ENCODE results near the gene RAI1. TPM values are rescaled to one million over a fixed set of nuclear protein-coding genes. Genes with fewer than 3 reads are reported as not detected.

Gene RAI1
- total RNA-seq, 4 donors from 2014 or later: 12.8 to 51.2 (median 47.6) TPM

DNA sequence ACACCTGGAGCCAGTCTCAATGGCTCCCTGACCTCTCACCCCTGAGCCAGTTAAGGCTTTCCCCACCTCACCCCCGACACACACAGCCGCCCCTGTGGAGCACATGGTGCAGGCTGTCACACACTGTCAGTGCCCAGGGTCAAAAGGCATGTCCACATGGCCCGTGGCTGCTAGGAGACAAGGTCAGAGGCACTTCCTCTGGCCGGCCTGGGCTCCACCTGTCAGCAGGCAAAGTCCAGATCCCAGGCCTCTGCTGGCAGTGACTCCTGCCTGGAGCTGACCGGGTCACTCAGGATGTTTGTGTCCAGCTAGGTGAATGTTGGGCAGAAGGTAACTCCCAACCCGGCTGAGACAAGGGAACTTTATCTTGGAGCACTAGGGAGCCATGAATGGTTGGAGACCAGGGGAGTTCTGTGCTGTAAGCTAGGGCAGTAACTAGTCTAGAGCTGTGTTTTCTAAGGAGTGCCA, 149.5 kb downstream of the RAI1 start:
- DNase-seq: peak in 2 of 3 donors; percentile 82 to 87
- H3K9me3 ChIP-seq: no peaks in the 10 kb centered on the region
- no peaks in the 10 kb centered on the region for H3K27me3 ChIP-seq
- H3K4me3 ChIP-seq: peak overlapping the region in 1 of 4 donors; percentile 19
- TF ChIP-seq, protein P1, sequence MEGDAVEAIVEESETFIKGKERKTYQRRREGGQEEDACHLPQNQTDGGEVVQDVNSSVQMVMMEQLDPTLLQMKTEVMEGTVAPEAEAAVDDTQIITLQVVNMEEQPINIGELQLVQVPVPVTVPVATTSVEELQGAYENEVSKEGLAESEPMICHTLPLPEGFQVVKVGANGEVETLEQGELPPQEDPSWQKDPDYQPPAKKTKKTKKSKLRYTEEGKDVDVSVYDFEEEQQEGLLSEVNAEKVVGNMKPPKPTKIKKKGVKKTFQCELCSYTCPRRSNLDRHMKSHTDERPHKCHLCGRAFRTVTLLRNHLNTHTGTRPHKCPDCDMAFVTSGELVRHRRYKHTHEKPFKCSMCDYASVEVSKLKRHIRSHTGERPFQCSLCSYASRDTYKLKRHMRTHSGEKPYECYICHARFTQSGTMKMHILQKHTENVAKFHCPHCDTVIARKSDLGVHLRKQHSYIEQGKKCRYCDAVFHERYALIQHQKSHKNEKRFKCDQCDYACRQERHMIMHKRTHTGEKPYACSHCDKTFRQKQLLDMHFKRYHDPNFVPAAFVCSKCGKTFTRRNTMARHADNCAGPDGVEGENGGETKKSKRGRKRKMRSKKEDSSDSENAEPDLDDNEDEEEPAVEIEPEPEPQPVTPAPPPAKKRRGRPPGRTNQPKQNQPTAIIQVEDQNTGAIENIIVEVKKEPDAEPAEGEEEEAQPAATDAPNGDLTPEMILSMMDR (IDR thresholded peaks at IDR 0.05): no peak
- peak in 1 of 2 donors; percentile 63 for TF ChIP-seq POLR2A (IDR thresholded peaks at IDR 0.05)
- peak overlapping the region in 3 of 4 donors; percentile 2 to 87 (median 32) for H3K27ac ChIP-seq
- H3K36me3 ChIP-seq: peaks cover 0 to 12% (median 0%) of the 10 kb centered on the region in 3 donors
- H3K4me1 ChIP-seq: peaks cover 9 to 76% (median 16%) of the 10 kb centered on the region in 4 donors

DNA sequence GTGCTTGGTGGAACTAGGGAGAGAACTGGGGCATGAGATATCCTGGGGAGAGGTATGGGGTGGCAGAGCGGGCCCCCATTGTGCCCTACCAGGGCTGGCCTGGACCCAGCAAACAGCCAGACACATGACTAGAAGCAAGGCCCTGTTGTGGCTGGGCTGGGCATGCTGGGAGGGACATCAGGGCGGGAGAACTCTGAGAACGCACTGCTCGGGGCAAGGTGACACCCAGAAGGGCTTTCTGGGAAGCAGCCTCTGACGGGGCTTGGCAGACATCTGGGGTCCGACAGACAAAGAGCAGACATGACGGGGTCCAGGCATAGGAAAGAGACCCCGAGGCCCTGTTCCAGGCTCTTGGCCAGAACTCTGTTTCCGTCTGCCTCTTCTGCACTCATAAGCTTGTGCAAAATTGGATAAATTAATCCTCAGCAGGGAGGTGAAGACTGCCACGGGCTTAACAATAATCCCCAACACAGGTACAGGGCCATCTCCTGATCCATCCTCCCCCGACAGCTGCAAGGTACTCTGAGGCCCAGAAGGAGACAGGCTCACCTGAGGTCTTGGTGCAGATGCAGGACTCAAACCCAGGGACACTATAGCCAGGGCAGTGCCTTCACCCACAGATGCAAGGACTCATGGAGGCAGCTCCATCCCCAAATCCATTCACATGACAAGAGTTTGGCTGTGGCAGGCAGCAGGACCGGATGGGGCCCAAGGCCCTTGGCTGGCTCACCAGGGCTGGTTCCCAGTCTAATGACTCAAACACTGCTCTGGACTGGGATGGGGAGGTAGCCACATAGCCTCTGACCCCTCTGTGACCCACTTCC, 150.2 kb downstream of the RAI1 start:
- H3K27ac ChIP-seq: peak overlapping the region in 2 of 4 donors; percentile 2 to 87
- no peaks in the 10 kb centered on the region for H3K9me3 ChIP-seq
- H3K4me1 ChIP-seq: peaks cover 11 to 72% (median 18%) of the 10 kb centered on the region in 4 donors
- peaks cover 0 to 12% (median 0%) of the 10 kb centered on the region in 3 donors for H3K36me3 ChIP-seq
- TF ChIP-seq, protein P1 (IDR thresholded peaks at IDR 0.05): no peak
- no peak for TF ChIP-seq POLR2A (IDR thresholded peaks at IDR 0.05)
- peak overlapping the region in 1 of 4 donors; percentile 19 for H3K4me3 ChIP-seq
- no peaks in the 10 kb centered on the region for H3K27me3 ChIP-seq
- DNase-seq: no peak

DNA sequence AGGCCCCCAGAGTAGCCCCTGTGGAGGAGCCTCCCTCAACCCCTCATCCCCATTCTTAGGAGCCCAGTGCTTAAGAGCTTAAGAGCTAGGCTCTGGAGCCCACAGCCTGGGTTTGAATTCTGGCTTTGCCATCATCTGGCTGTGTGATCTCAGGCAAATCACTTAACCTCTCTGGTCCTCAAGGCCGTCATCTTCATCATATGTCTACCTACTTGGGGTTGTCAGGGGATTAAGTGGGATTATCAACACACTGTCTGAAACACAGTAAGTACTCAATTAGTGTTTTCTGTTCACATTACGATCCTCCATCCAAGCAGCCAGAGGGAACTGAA, 150.7 kb downstream of the RAI1 start:
- peak overlapping the region in 2 of 4 donors; percentile 2 to 87 for H3K27ac ChIP-seq
- no peaks in the 10 kb centered on the region for H3K9me3 ChIP-seq
- no peaks in the 10 kb centered on the region for H3K27me3 ChIP-seq
- H3K36me3 ChIP-seq: peaks cover 0 to 12% (median 0%) of the 10 kb centered on the region in 3 donors
- peaks cover 11 to 67% (median 19%) of the 10 kb centered on the region in 4 donors for H3K4me1 ChIP-seq
- DNase-seq: no peak
- TF ChIP-seq POLR2A (IDR thresholded peaks at IDR 0.05): no peak
- TF ChIP-seq, protein P1 (IDR thresholded peaks at IDR 0.05): no peak
- H3K4me3 ChIP-seq: no peak overlapping the region

DNA sequence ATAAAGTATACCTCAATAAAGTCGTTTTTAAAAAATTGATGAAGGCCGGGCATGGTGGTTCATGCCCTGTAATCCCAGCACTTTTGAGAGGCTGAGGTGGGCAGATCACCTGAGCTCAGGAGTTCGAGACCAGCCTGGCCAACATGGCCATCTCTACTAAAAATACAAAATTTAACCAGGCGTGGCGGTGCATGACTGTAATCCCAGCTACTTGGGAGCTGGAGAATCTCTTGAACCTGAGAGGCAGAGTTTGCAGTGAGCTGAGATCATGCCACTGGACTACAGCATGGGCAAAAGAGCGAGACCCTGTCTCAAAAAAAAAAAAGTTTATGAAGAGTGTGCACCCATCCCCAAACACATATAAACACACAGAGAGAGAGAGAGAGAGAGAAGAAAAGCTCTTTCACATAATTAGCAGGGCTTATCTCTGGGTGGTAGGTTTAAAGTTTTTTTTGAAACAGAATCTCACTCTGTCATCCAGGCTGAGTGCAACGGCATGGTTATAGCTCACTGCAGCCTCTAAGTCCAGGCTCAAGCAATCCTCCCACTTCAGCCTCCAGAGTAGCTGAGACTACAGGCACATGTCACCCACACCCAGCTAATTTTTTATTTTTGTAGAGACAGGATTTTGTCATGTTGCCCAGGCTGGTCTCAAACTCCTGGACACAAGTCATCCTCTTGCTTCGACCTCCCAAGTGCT, 152.6 kb downstream of the RAI1 start:
- Histone ChIP-seq H3K9me3 (no peaks in the 10 kb centered on the region), H3K36me3 (peaks cover 0 to 12% (median 0%) of the 10 kb centered on the region in 3 donors), H3K4me3 (no peak overlapping the region), H3K4me1 (peaks cover 11 to 75% (median 28%) of the 10 kb centered on the region in 4 donors), H3K27ac (peak overlapping the region in 2 of 4 donors; percentile 95 to 100), H3K27me3 (no peaks in the 10 kb centered on the region)
- DNase-seq: no peak
- no peak for TF ChIP-seq POLR2A (IDR thresholded peaks at IDR 0.05)
- TF ChIP-seq, protein P1 (IDR thresholded peaks at IDR 0.05): no peak

DNA sequence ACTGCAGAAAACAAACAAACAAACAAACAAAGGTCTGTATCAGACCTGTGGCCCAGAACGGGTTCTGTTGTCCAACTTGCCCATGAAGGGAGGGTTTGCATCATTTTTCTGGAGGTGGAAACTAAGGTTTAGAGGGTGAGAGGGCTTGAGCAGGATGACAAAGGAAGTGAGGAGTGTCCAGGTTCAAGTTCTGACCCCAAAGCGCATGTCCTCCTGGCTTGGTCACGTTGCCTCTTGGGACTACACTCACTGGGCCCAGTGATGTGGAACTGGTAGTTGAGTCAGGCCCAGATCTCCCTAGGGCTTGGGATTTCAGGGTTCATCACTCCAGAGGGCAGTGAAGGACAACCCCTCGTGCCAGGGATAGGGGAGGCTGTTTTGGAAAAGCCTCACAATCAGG, 153.7 kb downstream of the RAI1 start:
- Histone ChIP-seq H3K9me3 (no peaks in the 10 kb centered on the region), H3K27me3 (no peaks in the 10 kb centered on the region), H3K4me1 (peaks cover 15 to 78% (median 34%) of the 10 kb centered on the region in 4 donors), H3K4me3 (peak overlapping the region in 2 of 4 donors; percentile 82 to 85), H3K27ac (peak overlapping the region; percentile 95 to 100 (median 99)), H3K36me3 (peaks cover 0 to 12% (median 0%) of the 10 kb centered on the region in 3 donors)
- TF ChIP-seq, protein P1 (IDR thresholded peaks at IDR 0.05): no peak
- TF ChIP-seq POLR2A (IDR thresholded peaks at IDR 0.05): no peak
- DNase-seq: no peak
